Measurements from ENCODE around the gene TF. TPM values are rescaled to one million over a fixed set of nuclear protein-coding genes. Genes with fewer than 3 reads are reported as not detected.

TF gene
- total RNA-seq, 1 experiment from 2014 or later = 0.09 TPM

GRCh38 chr3:133803469-133803868 is 57.3 kb downstream of the TF start:
- no peaks in the 10 kb centered on the region for H3K9me3 Mint-ChIP-seq
- H3K23ac ChIP-seq (ENCODE audit: insufficient read length, low read depth, low read length) = no peak overlapping the region
- no peak overlapping the region for H2BK15ac ChIP-seq (ENCODE audit: low read depth, low read length)
- no peak overlapping the region for H3K18ac ChIP-seq (ENCODE audit: insufficient read length, low read depth, low read length)
- no peak overlapping the region for H3K4me3 Mint-ChIP-seq
- peaks cover 31% of the 10 kb centered on the region for H3K27me3 Mint-ChIP-seq (ENCODE audit: low read depth)
- no peak overlapping the region for H4K5ac ChIP-seq (ENCODE audit: insufficient read length, low read depth, low read length)
- H3K27me3 ChIP-seq (ENCODE audit: insufficient read depth, low read length) = no peaks in the 10 kb centered on the region
- H2AK5ac ChIP-seq (ENCODE audit: insufficient read length, low read length) = no peak overlapping the region
- H4K8ac ChIP-seq (replicated peaks; ENCODE audit: insufficient read length, low read depth, low read length) = no peak overlapping the region
- H2BK12ac ChIP-seq (ENCODE audit: insufficient read length, low read depth, low read length) = no peak overlapping the region
- H3K4ac ChIP-seq (ENCODE audit: low read depth, low read length) = no peak overlapping the region
- no peak overlapping the region for H2BK20ac ChIP-seq (ENCODE audit: low read depth, low read length, poor library complexity, severe bottlenecking)
- no peaks in the 10 kb centered on the region for H4K20me1 ChIP-seq (ENCODE audit: control insufficient read depth, insufficient read depth, insufficient read length)
- DNase-seq = no peak
- H3K56ac ChIP-seq (ENCODE audit: insufficient read length, low read depth, low read length) = no peak overlapping the region
- no CpG with 5 or more reads among the region's 5 CpGs for whole genome bisulfite sequencing (ENCODE audit: extremely low coverage, insufficient read length, low lambda C conversion rate)
- H3K79me1 ChIP-seq (ENCODE audit: insufficient read depth, low read depth, low read length, poor library complexity, severe bottlenecking) = no peaks in the 10 kb centered on the region
- no peak overlapping the region for H3T11ph ChIP-seq (ENCODE audit: low read length)
- H2BK5ac ChIP-seq (ENCODE audit: insufficient read length, low read length) = no peak overlapping the region
- TF ChIP-seq, protein P1, sequence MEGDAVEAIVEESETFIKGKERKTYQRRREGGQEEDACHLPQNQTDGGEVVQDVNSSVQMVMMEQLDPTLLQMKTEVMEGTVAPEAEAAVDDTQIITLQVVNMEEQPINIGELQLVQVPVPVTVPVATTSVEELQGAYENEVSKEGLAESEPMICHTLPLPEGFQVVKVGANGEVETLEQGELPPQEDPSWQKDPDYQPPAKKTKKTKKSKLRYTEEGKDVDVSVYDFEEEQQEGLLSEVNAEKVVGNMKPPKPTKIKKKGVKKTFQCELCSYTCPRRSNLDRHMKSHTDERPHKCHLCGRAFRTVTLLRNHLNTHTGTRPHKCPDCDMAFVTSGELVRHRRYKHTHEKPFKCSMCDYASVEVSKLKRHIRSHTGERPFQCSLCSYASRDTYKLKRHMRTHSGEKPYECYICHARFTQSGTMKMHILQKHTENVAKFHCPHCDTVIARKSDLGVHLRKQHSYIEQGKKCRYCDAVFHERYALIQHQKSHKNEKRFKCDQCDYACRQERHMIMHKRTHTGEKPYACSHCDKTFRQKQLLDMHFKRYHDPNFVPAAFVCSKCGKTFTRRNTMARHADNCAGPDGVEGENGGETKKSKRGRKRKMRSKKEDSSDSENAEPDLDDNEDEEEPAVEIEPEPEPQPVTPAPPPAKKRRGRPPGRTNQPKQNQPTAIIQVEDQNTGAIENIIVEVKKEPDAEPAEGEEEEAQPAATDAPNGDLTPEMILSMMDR (conservative IDR thresholded peaks at IDR 0.05) = no peak
- no peak overlapping the region for H2AFZ ChIP-seq (ENCODE audit: low read length)
- peaks cover 12% of the 10 kb centered on the region in 2 experiments for H3K4me1 Mint-ChIP-seq
- no peak overlapping the region for H3K27ac ChIP-seq (ENCODE audit: insufficient read length, low read depth, low read length)
- H4K91ac ChIP-seq (ENCODE audit: insufficient read length, low read depth, low read length) = no peak overlapping the region
- no peak overlapping the region for H2BK120ac ChIP-seq (ENCODE audit: low read depth, low read length, poor library complexity, severe bottlenecking)
- no peak overlapping the region for H3K27ac Mint-ChIP-seq
- H3K9ac ChIP-seq (ENCODE audit: extremely low read depth, insufficient read length, low read length) = no peak overlapping the region
- no peak overlapping the region for H3K4me2 ChIP-seq (ENCODE audit: insufficient read depth, insufficient read length, low read length)
- no peaks in the 10 kb centered on the region for H3K4me1 ChIP-seq (ENCODE audit: insufficient read depth, low read length)
- H3K79me2 ChIP-seq (ENCODE audit: insufficient read depth, low read length) = peaks cover 2% of the 10 kb centered on the region; the same call in 1 of the 2 replicates
- H3K36me3 Mint-ChIP-seq (ENCODE audit: insufficient read depth in 1 of 3, low read depth in 3 of 3) = peaks cover 6 to 19% (median 13%) of the 10 kb centered on the region in 3 experiments; a peak in 5 of 7 replicates
- H3K23me2 ChIP-seq (ENCODE audit: insufficient read length, low read depth, low read length, poor library complexity, severe bottlenecking) = peaks cover 5% of the 10 kb centered on the region
- H3K14ac ChIP-seq (ENCODE audit: insufficient read depth, low read length) = no peak overlapping the region
- no peaks in the 10 kb centered on the region for H3K9me3 ChIP-seq (ENCODE audit: control insufficient read depth, low read depth, low read length)

Data from H9 (cell line).